GM20000 (cell line): Measurements from ENCODE around the gene DENND1A.
A peak's percentile ranks its signal among the peaks of the same experiment; 100 is the strongest.

Experiments
- DNase-seq: peaks from one replicate; pipeline ENCODE4 v3.0.0; 2012; ENCODE audit warnings: low spot score
- TF ChIP-seq, protein P1 (sequence below): IDR thresholded peaks from 2 replicates; pipeline ENCODE4 v1.5.1; 2012; ENCODE audit warnings: mild to moderate bottlenecking, control low read depth; ENCODE audit errors: extremely low read depth, missing control alignments

DENND1A gene

GRCh38 chr9:123756484-123757106 is 173.3 kb downstream of the DENND1A start:
- DNase-seq, result peak; percentile 39
- TF ChIP-seq, protein P1, sequence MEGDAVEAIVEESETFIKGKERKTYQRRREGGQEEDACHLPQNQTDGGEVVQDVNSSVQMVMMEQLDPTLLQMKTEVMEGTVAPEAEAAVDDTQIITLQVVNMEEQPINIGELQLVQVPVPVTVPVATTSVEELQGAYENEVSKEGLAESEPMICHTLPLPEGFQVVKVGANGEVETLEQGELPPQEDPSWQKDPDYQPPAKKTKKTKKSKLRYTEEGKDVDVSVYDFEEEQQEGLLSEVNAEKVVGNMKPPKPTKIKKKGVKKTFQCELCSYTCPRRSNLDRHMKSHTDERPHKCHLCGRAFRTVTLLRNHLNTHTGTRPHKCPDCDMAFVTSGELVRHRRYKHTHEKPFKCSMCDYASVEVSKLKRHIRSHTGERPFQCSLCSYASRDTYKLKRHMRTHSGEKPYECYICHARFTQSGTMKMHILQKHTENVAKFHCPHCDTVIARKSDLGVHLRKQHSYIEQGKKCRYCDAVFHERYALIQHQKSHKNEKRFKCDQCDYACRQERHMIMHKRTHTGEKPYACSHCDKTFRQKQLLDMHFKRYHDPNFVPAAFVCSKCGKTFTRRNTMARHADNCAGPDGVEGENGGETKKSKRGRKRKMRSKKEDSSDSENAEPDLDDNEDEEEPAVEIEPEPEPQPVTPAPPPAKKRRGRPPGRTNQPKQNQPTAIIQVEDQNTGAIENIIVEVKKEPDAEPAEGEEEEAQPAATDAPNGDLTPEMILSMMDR, result no peak

DNA sequence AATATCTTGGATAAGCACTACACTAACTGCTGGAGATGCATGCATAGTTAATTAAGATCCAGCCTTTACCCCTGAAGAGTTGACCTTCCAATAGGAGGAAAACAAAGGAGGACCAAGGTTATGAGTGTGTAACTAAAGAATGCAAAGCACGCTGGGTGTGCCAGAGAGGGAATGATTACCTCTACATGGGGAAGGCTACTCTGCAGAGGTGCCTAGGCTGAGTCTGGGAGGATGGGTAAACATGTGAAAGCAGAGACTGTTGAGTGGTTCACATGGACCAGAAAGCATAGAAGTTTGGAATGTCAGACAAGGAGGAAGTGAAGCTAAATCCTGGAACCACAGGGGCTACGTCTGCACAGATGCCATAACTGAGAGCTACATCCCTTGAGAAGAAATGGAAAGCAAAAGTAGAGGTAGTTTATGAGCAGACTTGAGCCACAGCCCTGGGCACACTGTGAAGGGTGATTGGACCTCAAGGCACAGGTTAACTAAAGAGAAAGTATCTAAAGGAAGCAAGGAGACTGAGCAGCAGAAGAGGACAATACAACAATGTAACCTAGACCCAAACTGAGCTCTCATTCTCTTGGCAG is 176.2 kb downstream of the DENND1A start:
- no peak for DNase-seq
- TF ChIP-seq, protein P1, result no peak

DNA sequence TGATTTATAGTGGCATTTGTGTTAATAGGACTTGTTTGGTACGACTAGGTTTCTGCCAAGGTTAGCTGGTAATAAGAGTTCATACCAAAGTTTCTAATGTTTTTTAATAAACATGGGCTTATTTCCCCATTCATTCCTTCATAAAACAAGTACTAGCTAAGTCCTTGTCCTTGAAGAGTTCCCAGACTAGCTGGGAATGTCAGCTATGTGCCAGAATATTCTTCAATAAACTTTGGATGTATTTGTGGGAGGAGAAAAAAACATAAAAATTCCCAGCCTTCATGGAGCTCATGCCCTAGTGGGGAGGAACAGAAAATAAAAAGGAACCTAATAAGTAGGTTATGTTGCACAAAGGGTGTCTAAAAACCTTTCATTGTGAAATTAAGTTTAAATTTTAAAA is 176.9 kb downstream of the DENND1A start:
- TF ChIP-seq, protein P1, result no peak
- no peak for DNase-seq

DNA sequence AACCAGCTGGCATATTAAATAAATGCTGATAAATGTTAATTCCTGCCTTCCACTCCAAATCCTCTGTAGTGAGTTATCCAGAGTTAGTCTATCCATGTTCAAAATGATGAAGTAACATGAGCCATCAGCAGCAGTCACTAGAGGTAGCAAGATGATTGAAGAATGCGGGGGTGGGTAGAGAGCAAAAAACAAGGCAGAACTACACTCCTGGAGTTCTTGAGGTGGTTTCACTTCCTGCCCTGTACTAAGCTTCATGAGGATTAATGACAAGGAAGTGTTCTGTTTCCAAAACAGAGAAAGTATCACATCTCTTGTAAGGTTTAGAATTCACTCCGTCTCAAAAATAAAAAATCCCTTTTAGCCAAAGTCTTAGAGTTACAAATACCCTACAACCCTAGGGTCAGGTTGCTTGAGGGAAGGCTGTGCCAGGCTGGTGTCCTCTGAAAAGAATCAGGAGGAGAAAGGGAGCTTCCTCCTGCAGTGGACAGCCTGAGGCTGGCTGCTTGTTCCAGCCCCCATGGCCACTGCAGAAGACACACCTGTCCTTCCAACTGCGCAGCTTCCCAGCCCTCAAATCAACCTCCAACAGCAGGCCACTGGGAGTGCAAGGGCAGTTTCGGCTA is 180.2 kb downstream of the DENND1A start:
- DNase-seq, result peak; percentile 51
- TF ChIP-seq, protein P1, result no peak

- no peak for DNase-seq
- TF ChIP-seq, protein P1, result no peak
Observed at GRCh38 chr9:123746765-123747164, 183.2 kb downstream of the DENND1A start.

DNA sequence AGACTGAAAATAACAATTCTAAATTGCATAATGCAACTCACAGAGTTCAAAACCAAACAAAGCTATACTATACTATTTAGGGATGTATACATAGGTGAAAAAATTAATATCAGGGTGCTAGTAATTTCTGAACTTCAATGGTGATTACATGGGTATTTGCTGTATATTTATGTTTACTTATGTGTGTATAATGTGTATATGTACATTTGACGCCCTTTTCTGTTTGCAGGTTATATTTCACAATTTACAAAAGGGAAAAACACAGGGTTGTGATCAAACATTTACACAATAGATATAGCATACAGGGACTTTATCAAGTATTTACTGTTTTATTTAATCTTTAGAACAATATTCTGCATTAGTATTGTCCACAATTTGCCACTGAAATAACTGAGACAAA is 184.0 kb downstream of the DENND1A start:
- no peak for DNase-seq
- TF ChIP-seq, protein P1, result no peak

DNA sequence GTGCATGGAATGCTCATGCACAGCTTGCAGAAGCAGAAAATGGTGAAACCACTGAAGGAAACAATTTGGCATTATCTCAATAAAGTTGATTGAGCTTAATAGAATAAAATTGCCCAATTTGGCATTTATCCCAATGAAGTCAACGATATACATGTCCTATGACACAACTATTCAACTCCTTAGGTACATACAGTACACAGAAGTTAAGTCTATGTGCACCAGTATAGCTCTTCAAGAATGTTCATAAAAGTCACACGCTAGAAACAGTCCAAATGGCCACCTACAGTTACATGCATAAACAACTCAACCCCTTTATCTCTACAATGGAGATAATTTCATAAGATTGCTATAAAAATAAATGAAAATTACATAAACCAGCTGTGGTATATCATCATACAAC is 184.5 kb downstream of the DENND1A start:
- TF ChIP-seq, protein P1, result no peak
- no peak for DNase-seq
